Sigmoid colon (tissue), 7 donors: ENCODE results near the gene SAAL1. TPM values are rescaled to one million over a fixed set of nuclear protein-coding genes. Genes with fewer than 3 reads are reported as not detected.

ENCODE experiments used
- DNase-seq: peaks from one replicate; pipeline ENCODE4 v3.0.0-alpha.2; 2019
- H3K27ac ChIP-seq, 4 donors: fragments of 200-600 bp; sonication (generic); one replicate each; pipeline ENCODE4 v1.5.1; 2016 to 2019; ENCODE audit warnings: mild to moderate bottlenecking in 1 of 4
- H3K27me3 ChIP-seq, 3 donors: fragments of 200-600 bp; sonication (generic); one replicate each; pipeline ENCODE4 v1.5.1; 2019; ENCODE audit warnings: mild to moderate bottlenecking in 1 of 3
- H3K36me3 ChIP-seq, 4 donors: fragments of 200-600 bp; sonication (generic); one replicate each; pipeline ENCODE4 v1.5.1; 2016 to 2019
- H3K4me1 ChIP-seq, 4 donors: fragments of 200-600 bp; sonication (generic); one replicate each; pipeline ENCODE4 v1.5.1; 2017 to 2019
- H3K4me3 ChIP-seq, 4 donors: fragments of 200-600 bp; sonication (generic); one replicate each; pipeline ENCODE4 v1.5.1; 2017 to 2019; ENCODE audit warnings: mild to moderate bottlenecking in 2 of 4, moderate library complexity in 1 of 4
- H3K9me3 ChIP-seq, 4 donors: fragments of 200-600 bp in 3 of 4; sonication (generic) in 3 of 4; one replicate each; pipeline versions ENCODE4 v1.5.1 to v1.6.1; 2013 to 2019
- EP300 ChIP-seq, 4 donors: sonication (generic); formaldehyde crosslinking; IDR thresholded peaks; one replicate each; pipeline ENCODE4 v1.6.1; 2017; ENCODE audit warnings: antibody characterized with exemption in 4 of 4
- POLR2A ChIP-seq, 2 donors: fragments of 450-650 bp; IDR thresholded peaks; one replicate each; pipeline ENCODE4 v1.6.1; 2016; ENCODE audit warnings: antibody characterized with exemption in 2 of 2, mild to moderate bottlenecking in 2 of 2, moderate library complexity in 2 of 2
- POLR2AphosphoS5 ChIP-seq, 4 donors: sonication (generic); formaldehyde crosslinking; IDR thresholded peaks; one replicate each; pipeline ENCODE4 v1.6.1; 2017; ENCODE audit warnings: antibody characterized with exemption in 4 of 4
- WGBS, 2 donors: extraction: QIAGEN DNeasy Blood & Tissue Kit; methylation state at CpG; one replicate each; pipeline ENCODE4 v1.1.7; 2013; 5-methylcytosine and 5-hydroxymethylcytosine counted together
- intact Hi-C: fragments of 100-400 bp; cut with DNase I; formaldehyde crosslinking; loops from one replicate; pipeline ENCODE4 v1.15.1; 2023
- polyA plus RNA-seq, 3 donors: library from polyadenylated mRNA; stranded (reverse); fragments of 200-250 nt; gene quantifications; one replicate each; pipeline ENCODE4 v1.2.3, GENCODE V29; 2013
- total RNA-seq, 4 donors: library from RNA; depleted of rRNA; stranded (reverse); fragments of >200 nt; gene quantifications; one replicate each; pipeline ENCODE4 v1.1.0, GENCODE V29; 2016
- TF ChIP-seq, protein P1 (sequence below), 4 experiments: fragments of 450-650 bp in 3 of 4; fragments of 200-600 bp in 1 of 4; IDR thresholded peaks; one replicate each; pipeline ENCODE4 v1.5.1; 2016 to 2019; ENCODE audit warnings: antibody characterized with exemption in 4 of 4, mild to moderate bottlenecking in 3 of 4, moderate library complexity in 2 of 4
- donor health status: healthy with polysubstance abuse.
- donor health status: Bipolar disorder and iron deficiency.
- donor health status: healthy.

The SAAL1 gene
- total and polyA plus RNA-seq, 7 donors: 7.2 to 14.4 (median 11.5) TPM

DNA sequence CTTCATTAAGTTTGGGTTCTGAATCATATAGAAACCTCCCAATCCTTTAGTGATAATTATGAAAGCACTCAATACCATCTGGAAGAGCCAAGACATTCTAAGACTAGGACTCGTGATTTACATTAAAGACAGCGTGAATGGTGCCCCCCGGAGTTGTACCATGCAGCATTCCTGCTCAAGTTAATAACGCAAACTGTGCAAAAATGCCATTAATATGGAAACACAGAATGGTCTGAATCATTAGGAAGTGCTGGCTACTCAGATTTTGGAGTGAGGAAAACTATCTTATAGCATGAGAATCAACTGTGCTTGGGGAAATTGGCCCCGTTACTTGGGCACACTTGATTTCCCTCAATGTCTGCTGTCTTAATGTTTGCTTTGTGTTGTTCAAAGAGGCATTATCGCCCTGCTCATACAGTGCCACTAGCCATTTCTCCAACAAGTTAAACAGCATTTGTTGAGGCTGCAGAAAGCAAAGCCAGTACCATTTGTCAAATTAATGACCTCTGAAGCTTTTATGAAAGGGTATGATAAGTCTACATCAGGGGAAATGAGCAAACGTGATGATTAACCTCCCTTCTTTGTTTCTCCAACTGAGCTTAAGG is 41.3 kb downstream of the SAAL1 start:
- no peak for TF ChIP-seq POLR2A (IDR thresholded peaks at IDR 0.05)
- no peak for TF ChIP-seq POLR2AphosphoS5 (IDR thresholded peaks at IDR 0.05)
- TF ChIP-seq EP300 (IDR thresholded peaks at IDR 0.05): no peak
- 91 to 93% methylated on average over 7 of the region's 7 CpGs for WGBS, 2 donors
- no peaks in the 10 kb centered on the region for H3K27me3 ChIP-seq

DNA sequence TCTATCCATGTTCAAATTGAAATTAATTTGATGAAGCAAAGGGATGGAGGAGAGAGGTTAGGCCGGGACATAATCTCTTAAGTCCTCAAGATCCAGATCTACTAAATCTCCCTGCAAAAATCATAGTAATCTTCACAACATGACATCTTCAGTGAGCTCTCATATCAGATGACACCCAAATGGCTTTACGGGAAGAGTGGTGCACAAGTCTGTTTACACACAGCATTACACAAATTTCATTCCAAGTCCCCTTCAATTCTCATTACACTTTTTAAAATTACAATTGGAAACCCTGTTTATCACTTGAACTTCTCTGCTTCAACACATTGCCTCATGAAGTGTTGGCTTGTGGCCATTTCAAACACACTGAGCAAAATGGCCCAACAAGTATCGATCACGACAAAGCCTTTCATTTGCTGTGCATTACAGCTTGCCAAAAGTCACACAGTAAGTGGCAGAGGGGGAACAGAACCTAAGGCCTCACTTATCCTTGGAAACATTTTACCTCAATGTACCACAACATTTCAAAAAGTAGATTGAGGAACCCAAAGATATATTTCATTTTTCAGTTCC is 41.9 kb downstream of the SAAL1 start:
- Histone ChIP-seq H3K27ac (no peak overlapping the region), H3K36me3 (no peaks in the 10 kb centered on the region), H3K4me3 (no peak overlapping the region), H3K27me3 (no peaks in the 10 kb centered on the region), H3K9me3 (no peaks in the 10 kb centered on the region), H3K4me1 (no peaks in the 10 kb centered on the region)
- no peak for DNase-seq
- 49 to 78% methylated on average over 4 of the region's 4 CpGs for WGBS, 2 donors
- intact Hi-C loops: no loop called here
- no peak for TF ChIP-seq EP300 (IDR thresholded peaks at IDR 0.05)
- TF ChIP-seq, protein P1, sequence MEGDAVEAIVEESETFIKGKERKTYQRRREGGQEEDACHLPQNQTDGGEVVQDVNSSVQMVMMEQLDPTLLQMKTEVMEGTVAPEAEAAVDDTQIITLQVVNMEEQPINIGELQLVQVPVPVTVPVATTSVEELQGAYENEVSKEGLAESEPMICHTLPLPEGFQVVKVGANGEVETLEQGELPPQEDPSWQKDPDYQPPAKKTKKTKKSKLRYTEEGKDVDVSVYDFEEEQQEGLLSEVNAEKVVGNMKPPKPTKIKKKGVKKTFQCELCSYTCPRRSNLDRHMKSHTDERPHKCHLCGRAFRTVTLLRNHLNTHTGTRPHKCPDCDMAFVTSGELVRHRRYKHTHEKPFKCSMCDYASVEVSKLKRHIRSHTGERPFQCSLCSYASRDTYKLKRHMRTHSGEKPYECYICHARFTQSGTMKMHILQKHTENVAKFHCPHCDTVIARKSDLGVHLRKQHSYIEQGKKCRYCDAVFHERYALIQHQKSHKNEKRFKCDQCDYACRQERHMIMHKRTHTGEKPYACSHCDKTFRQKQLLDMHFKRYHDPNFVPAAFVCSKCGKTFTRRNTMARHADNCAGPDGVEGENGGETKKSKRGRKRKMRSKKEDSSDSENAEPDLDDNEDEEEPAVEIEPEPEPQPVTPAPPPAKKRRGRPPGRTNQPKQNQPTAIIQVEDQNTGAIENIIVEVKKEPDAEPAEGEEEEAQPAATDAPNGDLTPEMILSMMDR (IDR thresholded peaks at IDR 0.05): no peak
- no peak for TF ChIP-seq POLR2AphosphoS5 (IDR thresholded peaks at IDR 0.05)
- TF ChIP-seq POLR2A (IDR thresholded peaks at IDR 0.05): no peak

More for the DNA sequence above, 41.3 kb downstream of the SAAL1 start:
- Histone ChIP-seq H3K4me1 (no peaks in the 10 kb centered on the region), H3K4me3 (no peak overlapping the region), H3K36me3 (no peaks in the 10 kb centered on the region), H3K9me3 (no peaks in the 10 kb centered on the region), H3K27ac (no peak overlapping the region)
- DNase-seq: no peak
- intact Hi-C loops: no loop called here

DNA sequence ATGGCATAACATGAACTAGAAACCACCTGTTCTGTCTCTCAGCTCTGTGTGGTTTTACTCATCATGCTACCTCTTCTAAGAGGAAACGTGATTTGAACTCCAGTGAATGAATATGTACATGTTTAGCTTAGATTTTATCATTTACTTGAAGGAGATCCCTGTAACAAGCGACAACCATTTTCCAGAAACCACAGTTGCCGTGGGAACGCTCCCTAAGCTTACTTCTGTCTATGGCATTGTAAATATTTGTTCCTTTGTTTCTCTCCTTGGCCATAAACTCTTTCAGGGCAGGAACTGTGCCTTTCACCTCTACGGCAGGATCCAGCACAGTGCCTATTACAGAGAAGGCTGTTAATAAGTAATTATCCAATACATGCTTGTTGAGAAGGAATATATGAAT is 42.8 kb downstream of the SAAL1 start:
- H3K27ac ChIP-seq: no peak overlapping the region
- no peak for DNase-seq
- H3K36me3 ChIP-seq: no peaks in the 10 kb centered on the region
- TF ChIP-seq, protein P1 (IDR thresholded peaks at IDR 0.05): no peak
- TF ChIP-seq EP300 (IDR thresholded peaks at IDR 0.05): no peak
- no peak for TF ChIP-seq POLR2AphosphoS5 (IDR thresholded peaks at IDR 0.05)
- H3K9me3 ChIP-seq: no peaks in the 10 kb centered on the region
- 13 to 56% methylated on average over 5 of the region's 5 CpGs for WGBS, 2 donors
- intact Hi-C loops: no loop called here
- no peak overlapping the region for H3K4me3 ChIP-seq
- H3K27me3 ChIP-seq: no peaks in the 10 kb centered on the region
- H3K4me1 ChIP-seq: no peaks in the 10 kb centered on the region

DNA sequence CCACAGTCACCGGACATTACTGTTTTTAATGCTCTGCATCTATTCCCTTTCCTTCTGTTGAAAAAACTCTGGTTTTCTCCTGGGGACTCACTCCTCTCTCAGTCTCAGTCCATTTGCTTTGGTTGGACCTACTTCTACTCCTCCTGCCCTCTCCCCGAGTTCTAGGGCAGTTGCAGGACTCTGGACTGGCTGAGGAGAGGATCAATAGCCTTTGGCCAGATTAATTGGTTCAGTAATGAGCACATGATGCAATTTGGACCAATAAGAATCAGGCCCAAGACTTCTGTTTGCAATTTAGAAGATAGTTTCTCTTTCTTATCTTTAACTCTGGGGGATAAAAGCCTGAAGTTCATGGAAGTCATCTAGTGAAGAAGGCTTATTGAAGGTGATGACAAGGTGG is 44.5 kb downstream of the SAAL1 start:
- Histone ChIP-seq H3K9me3 (no peaks in the 10 kb centered on the region), H3K27me3 (no peaks in the 10 kb centered on the region), H3K36me3 (no peaks in the 10 kb centered on the region), H3K4me1 (no peaks in the 10 kb centered on the region), H3K4me3 (no peak overlapping the region), H3K27ac (no peak overlapping the region)
- TF ChIP-seq, protein P1 (IDR thresholded peaks at IDR 0.05): no peak
- TF ChIP-seq POLR2A (IDR thresholded peaks at IDR 0.05) (no peak), EP300 (IDR thresholded peaks at IDR 0.05) (no peak), POLR2AphosphoS5 (IDR thresholded peaks at IDR 0.05) (no peak)
- 78 to 92% methylated on average over 2 of the region's 2 CpGs for WGBS, 2 donors
- intact Hi-C loops: no loop called here
- no peak for DNase-seq

DNA sequence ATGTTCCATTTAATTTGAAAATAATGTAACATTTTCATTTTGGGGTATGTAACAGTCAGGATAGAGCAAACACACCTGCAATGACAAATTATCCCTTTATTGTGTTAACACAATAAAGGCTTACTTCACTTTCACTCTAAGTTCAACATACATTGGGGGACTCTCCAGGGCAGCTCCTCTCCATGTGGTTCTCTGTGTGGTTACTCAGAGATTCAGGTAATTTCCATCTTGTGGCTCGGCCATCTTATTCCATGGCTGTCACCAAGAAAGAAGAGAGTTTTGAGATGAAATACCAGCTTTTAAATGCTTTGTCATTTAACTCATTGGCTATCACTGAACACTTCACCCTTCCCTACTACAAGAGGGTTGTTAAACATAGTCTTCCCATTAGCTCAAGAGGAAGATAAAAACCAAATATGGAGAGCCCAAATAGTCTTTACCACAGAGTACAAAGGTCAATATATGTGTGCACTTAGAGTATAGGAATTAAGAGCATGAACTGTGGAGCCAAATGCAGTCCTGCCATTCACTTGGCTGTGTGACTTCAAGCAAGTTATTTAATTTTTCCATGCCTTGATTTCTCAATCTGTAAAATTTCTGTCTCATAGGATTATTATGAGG is 49.2 kb downstream of the SAAL1 start:
- TF ChIP-seq POLR2A (IDR thresholded peaks at IDR 0.05): no peak
- TF ChIP-seq EP300 (IDR thresholded peaks at IDR 0.05): no peak
- TF ChIP-seq POLR2AphosphoS5 (IDR thresholded peaks at IDR 0.05): no peak
- TF ChIP-seq, protein P1 (IDR thresholded peaks at IDR 0.05): no peak
- Histone ChIP-seq H3K9me3 (no peaks in the 10 kb centered on the region), H3K4me3 (no peak overlapping the region), H3K36me3 (no peaks in the 10 kb centered on the region), H3K27ac (no peak overlapping the region), H3K4me1 (no peaks in the 10 kb centered on the region), H3K27me3 (no peaks in the 10 kb centered on the region)
- intact Hi-C loops: no loop called here
- 90 to 95% methylated on average over 1 of the region's 1 CpG for WGBS, 2 donors
- DNase-seq: no peak
